Stimulated activated CD4-positive, alpha-beta T cell treated with anti-CD3 and anti-CD28 coated beads, Interleukin-12 subunit alpha, Interleukin-12 subunit beta, amount 100 ng/mL, for 4 hours (primary cell): ENCODE data around the gene CUL5.

Experiments used
- DNase-seq: peaks from one replicate; pipeline ENCODE4 v3.0.0-alpha.2; 2020

The CUL5 gene

DNA sequence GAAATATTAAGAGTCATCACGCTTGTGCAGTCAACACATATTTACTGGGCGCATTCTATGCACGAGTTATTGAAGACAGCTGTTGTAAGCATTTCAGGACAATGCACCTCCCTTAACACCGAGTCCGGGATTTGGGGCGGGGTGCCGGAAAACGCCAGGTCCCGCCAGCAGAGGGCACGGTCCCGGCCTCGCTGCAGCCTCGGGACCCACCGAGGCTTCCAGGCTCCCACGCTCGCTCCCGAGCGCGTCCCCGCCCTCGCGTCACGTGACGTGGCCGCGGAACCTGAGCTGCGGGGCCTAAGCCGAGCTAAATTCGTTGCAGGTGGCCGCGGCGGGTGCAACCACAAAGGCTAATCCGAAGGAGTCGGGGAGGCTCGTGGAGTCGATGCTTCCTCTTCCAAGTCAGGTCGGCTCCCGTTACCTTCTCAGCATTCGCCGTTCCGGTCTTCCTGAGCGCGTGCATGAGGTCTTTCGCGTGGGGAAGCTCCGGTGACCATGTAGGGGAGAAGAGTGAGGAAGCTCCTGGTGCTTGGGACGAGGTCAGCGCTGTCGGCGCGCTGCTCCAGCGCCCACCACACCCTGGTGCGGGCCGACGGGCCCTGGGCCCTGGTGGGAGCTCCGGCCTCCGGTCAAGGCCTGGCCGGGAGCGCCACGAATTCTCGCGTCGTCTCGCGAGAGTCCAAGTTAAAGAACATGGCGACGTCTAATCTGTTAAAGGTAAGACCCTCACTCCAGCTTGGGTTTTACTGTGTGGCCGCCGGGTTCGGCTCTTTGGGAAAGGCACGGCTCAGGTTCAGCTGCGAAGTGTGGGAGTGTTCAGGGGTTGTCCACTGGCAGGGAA, at the start of gene CUL5:
Gene CUL5, plus strand, starts transcription at position 243 of the 841 bp plus-strand sequence. Its CDS starts 451 bp downstream, at position 694.
- peak; percentile 88 for DNase-seq

DNA sequence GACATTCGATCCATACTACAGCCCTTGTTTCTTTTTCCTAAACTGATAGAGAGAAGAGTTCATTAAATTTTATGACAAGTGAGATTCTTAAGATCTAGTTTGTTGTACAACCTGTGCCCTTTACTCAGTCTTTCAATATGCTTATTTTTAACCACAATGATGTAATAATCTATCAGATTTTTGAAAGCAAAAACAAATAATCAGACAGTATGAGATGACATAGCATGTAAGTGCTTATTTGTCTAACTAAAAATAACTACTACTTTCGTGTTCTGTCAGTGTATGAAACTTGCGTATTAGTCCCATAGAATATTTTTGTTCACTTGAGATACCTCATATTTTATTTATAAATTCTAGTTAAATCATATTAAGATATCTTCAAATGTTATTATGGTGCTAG, 47.2 kb upstream of the CUL5 start:
- DNase-seq = no peak

DNA sequence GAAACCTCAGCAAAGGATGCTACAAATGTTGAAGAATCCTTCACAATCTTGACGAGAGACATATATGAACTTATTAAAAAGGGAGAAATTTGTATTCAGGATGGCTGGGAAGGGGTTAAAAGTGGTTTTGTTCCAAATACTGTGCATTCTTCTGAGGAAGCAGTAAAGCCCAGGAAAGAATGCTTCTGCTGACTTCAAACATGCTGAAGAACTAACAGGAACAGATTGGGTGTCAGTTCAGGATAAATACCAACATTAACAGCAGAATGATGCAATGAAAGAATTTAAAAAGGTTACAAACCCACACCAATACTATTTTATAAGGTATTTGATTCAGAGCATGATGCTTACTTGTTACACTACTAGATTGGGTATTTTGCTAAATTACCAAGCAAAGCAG, 46.5 kb upstream of the CUL5 start:
- DNase-seq = no peak

DNA sequence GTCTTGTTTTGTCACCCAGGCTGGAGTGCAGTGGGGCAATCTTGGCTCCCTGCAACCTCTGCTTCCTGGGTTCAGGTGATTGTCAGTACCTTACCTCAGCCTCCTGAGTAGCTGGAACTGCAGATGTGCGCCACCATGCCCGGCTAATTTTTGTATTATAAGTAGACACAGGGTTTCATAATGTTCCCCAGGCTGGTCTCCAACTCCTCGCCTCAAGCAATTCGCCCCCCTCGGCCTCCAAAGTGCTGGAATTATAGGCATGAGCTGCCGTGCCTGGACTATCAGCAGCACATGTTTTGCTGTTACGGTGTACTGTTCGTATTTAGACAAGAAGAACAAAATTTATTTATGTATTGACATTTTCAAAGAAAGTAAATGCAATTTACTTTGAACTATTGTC, 45.6 kb upstream of the CUL5 start:
- DNase-seq = no peak

DNA sequence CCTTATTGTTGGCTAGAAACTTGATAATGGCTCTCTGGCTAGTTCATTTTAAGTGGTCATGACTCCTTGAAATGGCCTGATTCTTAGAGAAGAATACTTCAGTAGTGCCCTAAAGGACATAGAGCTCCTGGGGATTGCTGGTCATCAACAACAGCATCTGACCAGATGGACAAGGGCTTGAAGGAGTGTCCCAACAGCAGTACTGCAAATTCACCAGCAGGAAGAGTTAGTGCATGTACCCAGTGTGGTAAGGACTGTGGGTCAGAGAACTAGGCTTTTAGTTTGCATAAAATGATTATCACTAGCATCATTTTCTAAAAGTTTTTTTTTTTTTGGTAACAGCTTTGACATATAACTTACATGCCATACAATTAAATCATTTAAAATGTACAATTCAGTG, 39.5 kb upstream of the CUL5 start:
- no peak for DNase-seq

DNA sequence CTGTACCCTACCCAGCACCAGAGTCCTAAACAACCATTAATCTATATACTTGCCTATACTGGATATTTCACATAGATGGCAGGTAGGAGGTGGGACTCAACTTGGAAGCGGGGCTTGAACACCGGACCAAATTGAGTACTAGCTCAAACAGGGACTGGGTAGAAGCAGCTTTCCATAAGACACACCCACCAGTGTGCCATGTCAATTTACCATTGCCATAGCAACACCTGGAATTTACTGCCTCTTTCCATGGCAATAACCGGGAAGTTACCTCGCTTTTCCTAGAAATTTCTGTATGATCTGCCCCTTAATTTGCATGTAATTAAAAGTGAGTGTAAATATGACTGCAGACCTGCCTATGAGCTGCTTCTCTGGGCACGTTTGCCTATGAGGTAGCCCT, 38.6 kb upstream of the CUL5 start:
- DNase-seq = no peak

DNA sequence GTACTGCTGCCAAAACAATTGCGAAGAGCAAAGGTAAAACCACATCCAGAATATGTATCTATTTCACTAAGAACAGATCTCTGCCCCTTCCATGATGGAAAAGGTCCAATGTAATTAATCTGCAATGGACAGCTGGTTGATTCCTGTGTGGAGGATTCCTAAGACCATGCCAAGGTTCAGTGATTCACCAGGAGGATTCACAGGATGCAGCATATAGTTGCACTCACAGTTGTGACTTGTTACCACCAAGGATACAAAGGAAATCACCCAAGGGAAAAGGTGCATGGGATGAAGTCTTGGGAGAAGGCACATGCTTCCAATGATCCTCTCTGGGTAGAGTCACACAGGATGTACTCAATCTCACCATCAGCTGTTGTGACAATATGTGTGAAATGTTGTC, 35.1 kb upstream of the CUL5 start:
- no peak for DNase-seq

DNA sequence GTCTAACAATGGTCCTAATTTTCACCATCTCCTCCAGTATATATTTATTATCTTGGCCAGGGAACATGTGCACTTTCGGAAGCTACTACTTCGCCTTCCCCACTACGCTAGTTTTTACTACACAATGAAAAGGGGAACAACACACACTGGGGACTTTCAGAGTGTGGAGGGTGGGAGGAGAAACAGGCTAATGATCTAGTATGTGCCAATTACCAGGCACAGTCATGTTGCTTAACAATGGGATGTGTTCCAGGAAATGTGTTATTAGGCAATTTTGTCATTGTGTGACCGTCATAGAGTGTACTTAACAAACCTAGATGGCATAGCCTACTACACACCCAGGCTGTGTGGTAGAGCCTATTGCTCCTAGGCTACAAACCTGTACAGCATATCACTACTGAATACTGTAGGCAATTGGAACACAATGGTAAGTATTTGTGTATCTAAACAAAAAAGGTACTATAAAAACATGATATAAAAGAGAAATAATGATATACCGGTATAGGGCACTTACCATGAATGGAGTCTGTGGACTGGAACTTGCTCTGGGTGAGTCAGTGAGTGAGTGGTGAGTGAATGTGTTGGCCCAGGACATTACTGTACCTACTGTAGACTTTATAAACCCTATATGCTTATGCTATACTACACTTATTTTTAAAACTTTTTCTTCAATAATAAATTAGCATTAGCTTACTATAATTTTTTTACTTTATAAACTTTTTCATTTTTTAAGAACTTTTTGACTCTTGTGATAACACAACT, 20.1 kb upstream of the CUL5 start:
- DNase-seq = no peak

DNA sequence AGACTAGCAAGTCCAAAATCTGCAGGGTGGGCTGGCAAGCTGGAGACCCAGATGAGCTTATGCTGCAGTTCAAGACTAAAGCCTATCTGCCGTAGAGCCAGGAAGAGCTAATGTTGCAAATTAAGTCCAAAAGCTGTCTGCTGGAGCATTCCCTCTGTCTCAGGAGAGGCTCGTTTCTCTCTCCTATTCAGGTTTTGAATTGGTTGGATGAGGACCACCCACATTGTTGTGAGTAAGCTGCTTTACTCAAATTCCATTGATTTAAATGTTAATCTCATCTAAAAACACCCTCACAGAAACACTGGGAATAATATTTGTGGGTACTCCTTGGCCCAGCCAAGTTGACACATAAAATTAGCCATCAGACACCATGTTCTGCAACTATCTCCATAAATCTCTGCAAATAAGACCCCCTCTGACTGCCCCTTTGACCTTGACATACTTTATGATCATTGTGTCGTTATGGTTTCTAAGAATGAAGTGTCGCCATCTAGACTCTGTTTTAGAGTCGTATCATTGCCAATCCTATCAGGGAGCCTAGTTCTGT, 16.8 kb upstream of the CUL5 start:
- no peak for DNase-seq

DNA sequence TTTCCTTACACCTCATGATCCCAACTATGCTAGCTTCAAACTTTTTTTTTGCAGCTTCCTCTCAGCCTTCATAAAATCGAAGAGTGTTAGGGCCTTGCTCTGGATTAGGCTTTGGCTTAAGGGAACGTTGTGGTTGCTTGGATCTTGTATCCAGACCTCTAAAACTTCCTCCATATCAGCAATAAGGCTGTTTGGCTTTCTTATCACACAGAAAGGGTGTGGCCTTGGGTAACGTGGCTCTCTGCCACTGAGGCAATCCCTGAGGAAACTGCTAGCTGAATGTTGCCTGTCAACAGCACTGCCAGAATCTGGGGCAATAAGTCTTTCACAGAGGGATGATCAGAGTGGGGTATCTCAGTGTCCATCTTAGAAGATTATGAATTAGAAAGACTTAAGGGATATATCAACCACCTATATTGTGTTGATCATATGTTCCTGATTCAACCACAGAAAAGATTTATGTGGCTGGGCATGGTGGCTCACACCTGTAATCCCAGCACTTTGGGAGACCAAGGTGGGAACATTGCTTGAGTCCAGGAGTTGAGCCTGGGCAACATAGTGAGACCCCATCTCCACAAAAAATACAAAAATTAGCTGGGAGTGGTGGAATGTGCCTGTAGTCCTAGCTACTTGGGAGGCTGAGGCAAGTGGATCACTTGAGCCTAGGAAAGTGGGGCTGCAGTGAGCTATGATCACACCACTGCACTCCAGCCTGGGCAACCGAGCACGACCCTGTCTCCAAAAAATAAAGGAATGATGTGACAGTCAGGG, 12.5 kb upstream of the CUL5 start:
- DNase-seq = no peak

DNA sequence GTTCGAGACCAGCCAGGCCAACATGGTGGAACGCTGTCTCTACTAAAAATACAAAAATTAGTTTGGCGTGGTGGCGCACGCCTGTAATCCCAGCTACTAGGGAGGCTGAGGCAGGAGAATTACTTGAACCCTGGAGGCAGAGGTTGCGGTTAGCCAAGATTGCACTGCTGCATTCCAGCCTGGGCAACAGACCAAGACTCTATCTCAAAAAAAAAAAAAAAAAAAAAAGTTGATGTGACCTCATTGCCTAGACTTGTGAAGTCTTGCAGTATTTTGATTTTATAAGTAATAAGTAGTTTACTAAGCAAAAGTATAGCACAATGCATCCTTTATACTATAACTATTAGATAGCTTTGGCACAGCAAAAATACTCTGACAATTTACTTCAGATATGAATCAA, 9.9 kb upstream of the CUL5 start:
- DNase-seq = no peak

DNA sequence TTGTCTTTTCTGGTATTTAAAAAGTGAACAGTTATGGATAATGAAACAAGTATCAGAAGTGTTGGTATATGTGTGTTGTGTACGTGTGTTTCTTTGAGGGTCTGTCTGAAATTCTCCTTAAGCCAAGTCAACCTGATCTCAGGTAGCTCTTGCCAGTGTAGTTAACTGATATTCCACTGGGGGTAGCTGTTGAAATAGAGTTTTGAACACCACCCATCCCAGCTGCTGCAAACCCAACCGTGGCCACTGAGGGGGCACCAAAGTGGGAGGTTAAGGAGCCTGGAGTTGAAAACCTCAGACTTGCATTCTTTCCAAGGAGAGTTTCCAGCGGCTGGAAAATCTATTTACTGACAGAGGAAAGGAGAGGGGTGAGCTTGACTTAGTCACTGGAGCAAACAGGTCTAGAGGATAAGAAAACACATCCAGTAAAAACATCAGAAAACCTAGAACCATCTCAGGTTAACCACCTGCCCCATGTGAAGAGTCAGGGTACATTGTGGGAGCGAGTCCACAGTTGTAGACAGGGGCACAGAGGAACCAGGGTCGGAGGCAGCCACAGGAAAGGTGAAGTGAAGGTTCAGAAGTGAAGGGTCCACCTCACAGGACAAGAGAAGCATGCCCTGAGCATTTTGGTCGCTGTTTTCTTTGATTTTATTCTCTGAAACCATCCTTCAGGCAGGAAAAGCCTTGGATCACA, 8.8 kb upstream of the CUL5 start:
- DNase-seq = peak; percentile 10

DNA sequence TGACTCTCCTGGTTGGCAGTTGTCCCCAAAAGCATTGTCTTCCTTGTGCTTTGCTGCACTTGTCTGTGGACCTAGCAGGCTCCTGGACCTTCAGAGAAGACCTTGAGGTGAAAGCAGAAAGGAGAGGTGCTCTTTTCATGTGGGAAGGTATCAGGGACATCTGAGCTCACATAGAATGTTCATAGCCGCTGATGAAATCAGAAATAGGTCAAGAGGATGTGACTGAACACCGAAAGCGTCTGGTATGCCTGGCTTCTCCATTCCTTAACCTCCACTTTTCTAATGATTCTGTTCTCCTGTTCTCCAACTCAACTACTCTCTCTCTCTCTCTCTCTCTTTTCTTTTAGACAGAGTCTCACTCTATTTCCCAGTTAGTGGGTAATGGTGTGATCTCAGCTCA, 6.2 kb upstream of the CUL5 start:
- no peak for DNase-seq

DNA sequence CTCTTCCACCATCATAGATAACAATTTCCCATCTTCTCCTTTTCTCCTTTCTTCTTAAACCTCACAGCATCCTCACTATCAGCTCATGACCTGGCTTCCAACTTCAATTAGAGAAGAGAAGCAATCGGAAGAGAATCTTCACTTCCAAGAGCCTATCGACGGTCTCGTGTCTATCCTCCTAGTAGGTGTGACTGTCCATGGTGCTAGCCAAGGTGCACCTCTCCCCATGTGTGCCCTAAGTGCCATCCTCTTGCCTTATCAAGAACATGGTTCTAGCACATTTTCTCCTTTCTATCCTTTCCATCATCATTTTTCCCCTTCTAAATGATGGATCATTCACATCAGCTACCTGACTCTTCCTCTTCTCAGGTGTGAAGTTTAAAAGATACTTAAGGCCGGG, 5.1 kb upstream of the CUL5 start:
- no peak for DNase-seq

DNA sequence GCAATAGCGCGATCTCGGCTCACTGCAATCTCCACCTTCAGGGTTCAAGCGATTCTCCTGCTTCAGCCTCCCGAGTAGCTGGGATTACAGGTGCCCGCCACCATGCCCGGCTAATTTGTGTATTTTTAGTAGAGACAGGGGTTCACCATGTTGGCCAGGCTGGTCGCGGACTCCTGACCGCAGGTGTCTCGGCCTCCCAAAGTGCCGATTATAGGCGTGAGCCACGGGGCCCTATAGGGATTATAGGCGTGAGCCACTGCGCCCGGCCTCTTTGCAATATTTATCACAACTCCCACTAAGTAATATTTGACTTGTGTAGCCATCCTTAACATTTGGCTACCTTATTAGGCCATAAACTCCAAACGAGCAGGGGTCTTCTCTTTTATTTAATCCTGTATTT, 879 bp upstream of the CUL5 start:
- no peak for DNase-seq

DNA sequence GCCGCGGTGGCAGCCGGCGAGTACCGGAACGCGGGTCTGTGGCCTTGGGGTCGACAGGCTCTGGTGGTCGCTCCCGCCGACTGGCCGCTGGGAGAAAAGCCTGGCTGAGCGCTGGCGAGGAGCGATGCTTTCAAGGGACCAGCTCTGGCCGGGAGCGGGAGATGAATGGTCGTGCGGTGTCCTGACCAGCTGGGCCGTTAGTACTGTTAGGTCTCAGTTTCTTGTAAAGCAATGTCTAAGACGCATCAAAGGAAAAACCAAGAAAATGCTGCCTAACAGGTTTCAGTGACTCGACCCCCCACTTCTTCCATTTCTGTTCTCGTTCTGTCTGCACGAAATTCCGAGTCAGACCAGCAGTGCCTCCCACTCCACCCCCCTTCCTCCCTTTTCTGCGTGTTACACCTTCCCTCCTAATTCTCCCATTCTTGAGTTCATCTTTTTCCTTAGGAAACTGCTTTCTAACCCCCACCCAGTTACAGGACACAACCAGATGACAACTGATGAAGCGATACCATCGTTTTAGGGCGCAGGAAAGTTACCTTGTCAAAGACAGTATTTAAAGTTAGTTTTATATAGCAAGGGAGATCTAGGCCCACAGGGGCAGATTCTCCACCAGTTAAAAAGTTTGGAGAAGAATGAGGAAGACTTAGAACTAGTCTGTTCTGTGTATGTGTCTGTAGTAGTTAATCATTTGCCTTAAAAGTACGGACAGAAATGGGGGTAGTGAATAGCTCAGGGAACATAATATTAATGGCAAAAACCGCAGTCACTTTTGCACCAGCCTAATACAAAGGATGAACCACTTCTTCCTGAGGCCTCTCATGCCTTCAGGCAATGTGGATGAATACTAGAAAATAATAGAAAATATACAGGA, 1.0 kb downstream of the CUL5 start:
- peak; percentile 11 for DNase-seq

DNA sequence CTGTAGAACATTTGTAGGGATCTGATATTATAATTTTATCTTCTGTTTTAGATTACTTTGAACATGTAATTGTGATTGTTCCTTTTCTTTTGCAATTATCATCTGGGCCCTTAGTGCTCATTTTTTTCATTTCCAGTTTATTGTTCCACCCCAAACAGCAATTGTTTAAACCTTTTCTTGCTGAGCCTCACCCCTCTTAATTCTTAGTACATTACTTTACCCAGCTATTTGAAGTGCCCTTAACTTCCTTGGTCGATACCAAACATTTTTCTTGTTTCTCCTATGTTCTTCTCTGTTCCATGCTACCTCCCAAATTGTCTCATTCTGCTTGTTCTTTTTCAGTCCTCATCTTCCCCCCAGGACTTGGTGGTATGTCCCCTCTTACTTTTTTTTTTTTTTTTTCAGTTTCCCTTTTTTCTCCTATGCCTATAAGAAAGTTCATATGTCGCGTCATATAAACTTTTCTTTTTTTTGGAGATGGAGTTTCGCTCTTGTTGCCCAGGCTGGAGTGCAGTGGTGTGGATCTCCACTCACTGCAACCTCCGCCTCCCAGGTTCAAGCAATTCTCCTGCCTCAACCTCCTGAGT, 3.5 kb downstream of the CUL5 start:
- DNase-seq = no peak

DNA sequence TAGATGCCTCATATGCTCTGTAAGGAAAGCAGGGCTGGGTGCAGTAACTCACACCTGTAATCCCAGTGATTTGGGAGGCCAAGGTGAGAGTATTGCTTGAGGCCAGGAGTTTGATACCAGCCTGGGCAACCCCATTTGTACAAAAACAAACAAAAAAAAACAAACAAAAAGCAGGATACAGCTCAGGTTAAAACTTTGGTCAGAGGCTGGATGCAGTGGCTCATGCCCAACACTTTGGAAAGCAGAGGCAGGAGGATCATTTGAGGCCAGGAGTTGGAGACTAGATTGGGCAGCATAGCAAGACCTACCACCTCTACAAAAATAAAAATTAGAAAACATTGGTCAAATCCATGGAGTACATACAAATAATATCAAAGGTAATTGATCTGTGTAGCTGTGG, 7.9 kb downstream of the CUL5 start:
- no peak for DNase-seq

DNA sequence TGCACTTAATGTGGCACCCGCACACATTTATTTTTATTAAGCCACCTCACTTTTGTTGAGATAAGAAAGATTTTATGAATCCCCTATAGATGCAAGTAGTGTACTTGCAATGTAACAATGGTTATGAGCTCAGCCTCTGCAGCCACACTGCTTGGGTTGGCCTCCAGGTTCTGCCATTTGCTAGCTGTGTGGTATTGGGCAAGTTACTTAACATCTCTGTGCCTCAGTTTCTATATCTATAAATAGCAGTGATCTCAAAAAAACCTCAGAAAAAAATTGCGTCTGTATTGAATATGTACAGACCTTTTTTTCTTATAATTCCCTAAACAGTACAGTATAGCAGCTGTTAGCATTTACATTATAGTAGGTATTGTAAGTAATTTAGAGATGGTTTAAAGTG, 10.0 kb downstream of the CUL5 start:
- DNase-seq = no peak

DNA sequence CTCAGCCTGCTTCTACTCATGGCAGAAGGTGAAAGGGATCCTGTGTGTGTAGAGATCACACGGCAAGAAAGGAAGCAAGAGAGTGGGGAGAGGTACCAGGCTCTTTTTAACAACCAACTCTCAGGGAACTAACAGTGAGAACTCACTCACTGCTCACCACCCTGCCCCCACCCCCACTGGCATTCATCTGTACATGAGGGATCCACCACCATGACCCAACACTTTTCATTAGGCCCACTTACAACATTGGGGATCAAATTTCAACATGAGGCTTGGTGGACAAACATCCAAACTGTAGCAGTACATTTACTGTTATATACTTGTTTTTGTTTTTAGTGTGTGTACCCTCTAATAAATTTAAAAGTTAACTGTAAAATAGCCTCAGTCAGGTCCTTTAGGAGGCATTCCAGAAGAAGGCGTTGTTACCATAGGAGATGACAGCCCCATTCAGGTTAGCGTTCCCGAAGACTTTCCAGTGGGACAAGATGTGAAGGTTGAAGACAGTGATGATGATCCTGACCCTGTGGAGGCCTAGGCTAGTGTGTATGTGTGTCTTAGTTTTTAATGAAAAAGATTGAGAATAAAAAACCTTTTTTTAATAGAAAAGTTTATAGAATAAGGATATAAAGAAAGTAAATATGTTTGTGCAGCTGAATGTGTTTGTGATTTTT, 11.3 kb downstream of the CUL5 start:
- DNase-seq = no peak
